Ovary (tissue), 9 donors: ENCODE measurements around the gene ADAR. TPM values are rescaled to one million over a fixed set of nuclear protein-coding genes. Genes with fewer than 3 reads are reported as not detected.

ENCODE experiments used
- DNase-seq, 5 donors: peaks; one replicate each; pipeline ENCODE4 v3.0.0-alpha.2; 2019 to 2020
- H3K27ac ChIP-seq, 2 donors: fragments of 200-600 bp; one replicate each; pipeline versions ENCODE4 v1.5.1 to v1.8.0; 2019 to 2022
- H3K27me3 ChIP-seq: fragments of 200-600 bp; one replicate; pipeline ENCODE4 v1.8.0; 2022
- H3K36me3 ChIP-seq: fragments of 200-600 bp; sonication (generic); one replicate; pipeline ENCODE4 v1.5.1; 2019
- H3K4me1 ChIP-seq: one replicate; pipeline ENCODE4 v1.8.1; 2013; ENCODE audit warnings: mild to moderate bottlenecking, moderate library complexity; ENCODE audit not compliant: insufficient read depth
- H3K4me3 ChIP-seq: fragments of 200-600 bp; sonication (generic); one replicate; pipeline ENCODE4 v1.5.1; 2017
- H3K9me3 ChIP-seq, 2 donors: fragments of 200-600 bp in 1 of 2; sonication (generic) in 1 of 2; one replicate each; pipeline versions ENCODE4 v1.5.1 to v1.8.1; 2013 to 2019; ENCODE audit warnings: mild to moderate bottlenecking in 1 of 2, moderate library complexity in 1 of 2
- CTCF ChIP-seq, 3 donors: fragments of 450-650 bp in 2 of 3; fragments of 200-600 bp in 1 of 3; IDR thresholded peaks; one replicate each; pipeline versions ENCODE4 v1.5.1 to v1.8.0; 2016 to 2022; ENCODE audit warnings: antibody characterized with exemption in 3 of 3, mild to moderate bottlenecking in 1 of 3
- EP300 ChIP-seq: sonication (generic); formaldehyde crosslinking; IDR thresholded peaks from one replicate; pipeline ENCODE4 v1.6.1; 2017; ENCODE audit warnings: antibody characterized with exemption
- POLR2A ChIP-seq: fragments of 450-650 bp; IDR thresholded peaks from one replicate; pipeline ENCODE4 v1.6.1; 2017; ENCODE audit warnings: antibody characterized with exemption, mild to moderate bottlenecking, moderate library complexity
- WGBS, 3 donors: extraction: QIAGEN DNeasy Blood & Tissue Kit in 1 of 3; methylation state at CpG; one replicate each; pipeline versions ENCODE4 v1.1.5 to v1.1.7; 2013 to 2017; 5-methylcytosine and 5-hydroxymethylcytosine counted together
- intact Hi-C, 4 donors: fragments of 100-400 bp; cut with DNase I; formaldehyde crosslinking; loops; one replicate each; pipeline versions ENCODE4 v1.11.0 to v1.15.1; 2022 to 2023
- polyA plus RNA-seq, 2 donors: library from polyadenylated mRNA; stranded (reverse); fragments of 200-250 nt in 1 of 2; fragments of 350-450 nt in 1 of 2; fragmentation: Illumina TruSeq in 1 of 2; extraction: RNeasy Lipid Tissue Mini Kit (QIAGEN cat#74804) in 1 of 2; gene quantifications; one replicate each; pipeline ENCODE4 v1.2.3, GENCODE V29; 2013 to 2014
- total RNA-seq, 7 donors: library from RNA; depleted of rRNA in 2 of 7; stranded (reverse); fragments of >200 nt in 2 of 7; fragmentation: NEBNext Ultra II Directional in 3 of 7; extraction: Animal tissue kit (Norgen Biotek cat#: 25700) in 3 of 7; gene quantifications; one replicate each; pipeline versions ENCODE4 v1.1.0 to v1.2.4, GENCODE V29; 2016 to 2023
- donor health status: DM: no; HTN: no; CAD: no; lungs with moderate emphysema.
- donor health status: DM: no; HTN: no; CAD: no.
- donor health status: Bipolar disorder and iron deficiency.
- donor health status: DM: yes; HTN: yes; CAD: no.
- donor health status: DM: no; HTN: no; CAD: no.
- donor health status: DM: yes; HTN: yes; CAD: no.

ADAR gene
- total and polyA plus RNA-seq, 9 donors = 45.0 to 184 (median 134) TPM

- WGBS, 3 donors = 61 to 71% (median 61%) methylated on average over 10 of the region's 10 CpGs
- Histone ChIP-seq H3K27me3 (no peaks in the 10 kb centered on the region), H3K4me1 (peaks cover 6% of the 10 kb centered on the region), H3K27ac (no peak overlapping the region), H3K4me3 (no peak overlapping the region), H3K36me3 (no peaks in the 10 kb centered on the region), H3K9me3 (no peaks in the 10 kb centered on the region)
- intact Hi-C loops = no loop called here
- no peak for DNase-seq
- TF ChIP-seq CTCF (IDR thresholded peaks at IDR 0.05) (no peak), POLR2A (no peak)
Measured at GRCh38 chr1:154572468-154573167, 35.4 kb downstream of the ADAR start.

GRCh38 chr1:154571964-154572288, 36.1 kb downstream of the ADAR start:
- intact Hi-C loops = no loop called here

GRCh38 chr1:154571244-154571963, 36.6 kb downstream of the ADAR start:
- Histone ChIP-seq H3K27me3 (no peaks in the 10 kb centered on the region), H3K4me3 (no peak overlapping the region), H3K4me1 (peaks cover 6% of the 10 kb centered on the region), H3K27ac (no peak overlapping the region), H3K9me3 (no peaks in the 10 kb centered on the region), H3K36me3 (no peaks in the 10 kb centered on the region)
- no peak for DNase-seq
- intact Hi-C loops = no loop called here
- WGBS, 3 donors = 95 to 97% (median 96%) methylated on average over 59 of the region's 59 CpGs
- TF ChIP-seq POLR2A = no peak
- TF ChIP-seq CTCF (IDR thresholded peaks at IDR 0.05) = no peak
- no peak for TF ChIP-seq EP300

More at GRCh38 chr1:154571964-154572288, 36.1 kb downstream of the ADAR start:
- TF ChIP-seq POLR2A = no peak
- no peak for TF ChIP-seq EP300
- TF ChIP-seq CTCF (IDR thresholded peaks at IDR 0.05) = no peak
- H3K9me3 ChIP-seq = no peaks in the 10 kb centered on the region
- H3K4me1 ChIP-seq = peaks cover 6% of the 10 kb centered on the region
- H3K4me3 ChIP-seq = no peak overlapping the region
- no peaks in the 10 kb centered on the region for H3K27me3 ChIP-seq
- no peak for DNase-seq
- no peak overlapping the region for H3K27ac ChIP-seq
- H3K36me3 ChIP-seq = no peaks in the 10 kb centered on the region
- 92 to 94% (median 93%) methylated on average over 29 of the region's 29 CpGs for WGBS, 3 donors

- no peak for DNase-seq
- no peaks in the 10 kb centered on the region for H3K27me3 ChIP-seq
- H3K27ac ChIP-seq = no peak overlapping the region
- intact Hi-C loops = loop anchor here in 2 of 4 donors (5.0 to 10.0 kb wide), 3 partner anchors 297 to 487 kb away; partner anchors contain the start of gene ADAM15 (in 1 of the 2)
- peaks cover 6% of the 10 kb centered on the region for H3K4me1 ChIP-seq
- TF ChIP-seq POLR2A = no peak
- no peak for TF ChIP-seq EP300
- no peak for TF ChIP-seq CTCF (IDR thresholded peaks at IDR 0.05)
- 25 to 36% (median 27%) methylated on average over 17 of the region's 17 CpGs for WGBS, 3 donors
- H3K4me3 ChIP-seq = no peak overlapping the region
- H3K9me3 ChIP-seq = no peaks in the 10 kb centered on the region
- H3K36me3 ChIP-seq = no peaks in the 10 kb centered on the region
Measured at GRCh38 chr1:154568157-154568815, 39.7 kb downstream of the ADAR start.
